ENCODE data around the gene KLHDC4. TPM values are rescaled to one million over a fixed set of nuclear protein-coding genes. Genes with fewer than 3 reads are reported as not detected.

The KLHDC4 gene
- total RNA-seq, 1 donor from 2014 or later = 29.8 TPM

DNA sequence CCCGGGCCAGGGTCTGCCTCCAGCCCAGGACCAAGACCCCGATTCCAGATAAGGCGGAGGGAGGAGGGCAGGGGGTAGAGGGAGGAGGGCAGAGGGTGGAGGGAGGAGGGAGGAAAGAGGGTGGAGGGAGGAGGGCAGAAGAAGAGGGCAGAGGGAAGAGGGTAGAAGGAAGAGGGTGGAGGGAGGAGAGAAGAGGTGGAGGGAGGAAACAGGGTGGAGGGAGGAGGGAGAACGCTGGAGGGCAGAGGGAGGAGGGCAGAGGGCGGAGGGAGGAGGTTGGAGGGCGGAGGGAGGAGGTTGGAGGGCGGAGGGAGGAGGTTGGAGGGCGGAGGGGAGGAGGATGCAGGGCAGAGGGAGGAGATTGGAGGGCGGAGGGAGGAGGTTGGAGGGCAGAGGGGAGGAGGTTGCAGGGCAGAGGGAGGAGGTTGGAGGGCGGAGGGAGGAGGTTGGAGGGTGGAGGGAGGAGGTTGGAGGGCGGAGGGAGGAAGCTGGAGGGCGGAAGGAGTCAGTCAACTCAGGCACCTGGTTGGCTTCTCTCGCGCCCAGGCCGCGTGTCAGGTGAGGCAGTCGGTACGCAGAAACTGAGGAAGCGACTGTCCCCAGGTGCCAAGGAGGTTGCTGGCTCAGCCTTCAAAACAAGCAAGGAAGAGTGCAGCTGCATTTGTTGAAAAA lies 65.2 kb downstream of the KLHDC4 start:
- FAIRE-seq (no peak), DNase-seq (ENCODE audit: low read depth) (no peak)
- Histone ChIP-seq H2AFZ (ENCODE audit: low read depth, low read length) (no peak overlapping the region), H3K79me2 (ENCODE audit: insufficient read depth, low read length) (no peaks in the 10 kb centered on the region), H3K4me2 (ENCODE audit: low read length) (no peak overlapping the region), H3K9me3 (ENCODE audit: insufficient read depth, low read depth, low read length) (no peaks in the 10 kb centered on the region), H3K27me3 (ENCODE audit: insufficient read depth, low read length) (no peaks in the 10 kb centered on the region), H4K20me1 (ENCODE audit: insufficient read depth, low read length) (peaks cover 7% of the 10 kb centered on the region), H3K27ac (ENCODE audit: low read depth, low read length) (no peak overlapping the region), H3K9ac (ENCODE audit: low read length) (no peak overlapping the region), H3K36me3 (ENCODE audit: insufficient read depth, low read length) (no peaks in the 10 kb centered on the region), H3K4me3 (ENCODE audit: insufficient read depth, low read depth, low read length) (no peak overlapping the region), H3K4me1 (ENCODE audit: insufficient read depth, low read length) (no peaks in the 10 kb centered on the region)
- no peak for TF ChIP-seq EZH2 (IDR thresholded peaks at IDR 0.05; ENCODE audit: insufficient read depth, low read length)
- TF ChIP-seq, protein P1, sequence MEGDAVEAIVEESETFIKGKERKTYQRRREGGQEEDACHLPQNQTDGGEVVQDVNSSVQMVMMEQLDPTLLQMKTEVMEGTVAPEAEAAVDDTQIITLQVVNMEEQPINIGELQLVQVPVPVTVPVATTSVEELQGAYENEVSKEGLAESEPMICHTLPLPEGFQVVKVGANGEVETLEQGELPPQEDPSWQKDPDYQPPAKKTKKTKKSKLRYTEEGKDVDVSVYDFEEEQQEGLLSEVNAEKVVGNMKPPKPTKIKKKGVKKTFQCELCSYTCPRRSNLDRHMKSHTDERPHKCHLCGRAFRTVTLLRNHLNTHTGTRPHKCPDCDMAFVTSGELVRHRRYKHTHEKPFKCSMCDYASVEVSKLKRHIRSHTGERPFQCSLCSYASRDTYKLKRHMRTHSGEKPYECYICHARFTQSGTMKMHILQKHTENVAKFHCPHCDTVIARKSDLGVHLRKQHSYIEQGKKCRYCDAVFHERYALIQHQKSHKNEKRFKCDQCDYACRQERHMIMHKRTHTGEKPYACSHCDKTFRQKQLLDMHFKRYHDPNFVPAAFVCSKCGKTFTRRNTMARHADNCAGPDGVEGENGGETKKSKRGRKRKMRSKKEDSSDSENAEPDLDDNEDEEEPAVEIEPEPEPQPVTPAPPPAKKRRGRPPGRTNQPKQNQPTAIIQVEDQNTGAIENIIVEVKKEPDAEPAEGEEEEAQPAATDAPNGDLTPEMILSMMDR (IDR thresholded peaks at IDR 0.05; ENCODE audit: insufficient read depth, low read depth, low read length) = no peak
- Mint-ChIP-seq H3K27me3 (ENCODE audit: low read depth, unreplicated experiment) (no peaks in the 10 kb centered on the region), H3K4me1 (ENCODE audit: low read depth, unreplicated experiment) (peaks cover 2% of the 10 kb centered on the region), H3K4me3 (ENCODE audit: unreplicated experiment) (no peak overlapping the region), H3K27ac (ENCODE audit: unreplicated experiment) (no peak overlapping the region), H3K36me3 (ENCODE audit: low read depth, unreplicated experiment) (peaks cover 13% of the 10 kb centered on the region), H3K9me3 (ENCODE audit: unreplicated experiment) (no peaks in the 10 kb centered on the region)

DNA sequence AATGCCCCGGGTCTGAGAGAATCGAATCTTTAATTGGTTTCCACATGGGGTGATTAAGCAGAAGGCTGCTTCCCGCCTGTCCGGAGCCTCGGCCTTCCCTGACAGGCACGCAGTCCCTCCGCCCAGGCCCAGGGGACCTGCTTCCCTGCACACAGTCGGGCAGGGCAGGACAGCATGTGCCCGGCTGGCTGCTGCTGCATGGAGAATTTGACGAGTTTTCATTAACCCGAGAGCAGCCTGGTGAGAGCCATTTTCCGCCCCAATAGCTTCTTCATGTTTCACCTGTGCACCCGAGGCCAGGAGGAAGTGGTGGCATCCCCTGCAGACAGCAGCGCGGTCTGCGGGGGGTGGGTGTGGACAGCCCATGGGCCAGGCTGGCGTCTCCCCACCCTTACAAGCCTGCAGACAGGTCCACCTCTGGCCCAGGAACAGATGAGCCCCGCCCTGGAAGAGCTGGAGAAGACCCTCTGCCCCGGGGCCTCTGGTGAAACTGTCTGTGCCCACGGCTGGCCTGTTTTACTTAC lies 67.0 kb downstream of the KLHDC4 start:
- Histone ChIP-seq H3K9me3 (ENCODE audit: insufficient read depth, low read depth, low read length) (no peaks in the 10 kb centered on the region), H2AFZ (ENCODE audit: low read depth, low read length) (no peak overlapping the region), H3K27ac (ENCODE audit: low read depth, low read length) (no peak overlapping the region), H3K4me1 (ENCODE audit: insufficient read depth, low read length) (no peaks in the 10 kb centered on the region), H3K9ac (ENCODE audit: low read length) (no peak overlapping the region), H3K27me3 (ENCODE audit: insufficient read depth, low read length) (no peaks in the 10 kb centered on the region), H4K20me1 (ENCODE audit: insufficient read depth, low read length) (peaks cover 11% of the 10 kb centered on the region), H3K36me3 (ENCODE audit: insufficient read depth, low read length) (no peaks in the 10 kb centered on the region), H3K4me3 (ENCODE audit: insufficient read depth, low read depth, low read length) (no peak overlapping the region), H3K4me2 (ENCODE audit: low read length) (no peak overlapping the region), H3K79me2 (ENCODE audit: insufficient read depth, low read length) (no peaks in the 10 kb centered on the region)
- Mint-ChIP-seq H3K4me1 (ENCODE audit: low read depth, unreplicated experiment) (no peaks in the 10 kb centered on the region), H3K9me3 (ENCODE audit: unreplicated experiment) (no peaks in the 10 kb centered on the region), H3K27me3 (ENCODE audit: low read depth, unreplicated experiment) (no peaks in the 10 kb centered on the region), H3K27ac (ENCODE audit: unreplicated experiment) (no peak overlapping the region), H3K4me3 (ENCODE audit: unreplicated experiment) (no peak overlapping the region), H3K36me3 (ENCODE audit: low read depth, unreplicated experiment) (peaks cover 18% of the 10 kb centered on the region)
- FAIRE-seq (no peak), DNase-seq (ENCODE audit: low read depth) (no peak)
- TF ChIP-seq, protein P1 (IDR thresholded peaks at IDR 0.05; ENCODE audit: insufficient read depth, low read depth, low read length) = no peak
- no peak for TF ChIP-seq EZH2 (IDR thresholded peaks at IDR 0.05; ENCODE audit: insufficient read depth, low read length)

DNA sequence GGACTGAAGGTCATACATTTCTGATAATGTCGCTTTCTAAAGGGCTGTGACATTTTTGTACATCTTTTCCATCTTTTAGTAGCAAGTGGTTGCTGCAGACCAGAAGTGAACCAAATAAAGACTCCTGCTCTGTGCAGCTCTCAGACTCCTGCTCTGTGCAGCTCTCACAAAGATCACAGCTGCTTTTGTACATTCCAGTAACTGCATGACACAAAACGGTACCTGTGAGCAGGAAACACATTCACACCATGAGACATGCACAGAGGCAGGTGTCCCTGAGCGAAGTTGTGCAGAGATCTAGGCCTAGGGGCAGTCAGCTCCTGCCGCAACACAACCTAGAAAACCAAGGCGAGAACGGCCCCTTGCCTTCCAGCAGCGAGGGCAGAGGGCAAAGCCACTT lies 67.5 kb downstream of the KLHDC4 start:
- no peaks in the 10 kb centered on the region for H3K9me3 ChIP-seq (ENCODE audit: insufficient read depth, low read depth, low read length)
- H3K27me3 ChIP-seq (ENCODE audit: insufficient read depth, low read length) = no peaks in the 10 kb centered on the region
- Mint-ChIP-seq H3K9me3 (ENCODE audit: unreplicated experiment) (no peaks in the 10 kb centered on the region), H3K4me3 (ENCODE audit: unreplicated experiment) (no peak overlapping the region), H3K36me3 (ENCODE audit: low read depth, unreplicated experiment) (peaks cover 18% of the 10 kb centered on the region), H3K27me3 (ENCODE audit: low read depth, unreplicated experiment) (no peaks in the 10 kb centered on the region), H3K4me1 (ENCODE audit: low read depth, unreplicated experiment) (no peaks in the 10 kb centered on the region), H3K27ac (ENCODE audit: unreplicated experiment) (no peak overlapping the region)
- no peaks in the 10 kb centered on the region for H3K4me1 ChIP-seq (ENCODE audit: insufficient read depth, low read length)
- H3K79me2 ChIP-seq (ENCODE audit: insufficient read depth, low read length) = no peaks in the 10 kb centered on the region
- no peak overlapping the region for H3K4me3 ChIP-seq (ENCODE audit: insufficient read depth, low read depth, low read length)
- no peak overlapping the region for H3K4me2 ChIP-seq (ENCODE audit: low read length)
- TF ChIP-seq, protein P1 (IDR thresholded peaks at IDR 0.05; ENCODE audit: insufficient read depth, low read depth, low read length) = no peak
- no peak for TF ChIP-seq EZH2 (IDR thresholded peaks at IDR 0.05; ENCODE audit: insufficient read depth, low read length)
- H3K36me3 ChIP-seq (ENCODE audit: insufficient read depth, low read length) = no peaks in the 10 kb centered on the region
- FAIRE-seq = no peak
- no peak for DNase-seq (ENCODE audit: low read depth)
- H3K9ac ChIP-seq (ENCODE audit: low read length) = no peak overlapping the region
- H4K20me1 ChIP-seq (ENCODE audit: insufficient read depth, low read length) = peaks cover 11% of the 10 kb centered on the region
- no peak overlapping the region for H2AFZ ChIP-seq (ENCODE audit: low read depth, low read length)
- no peak overlapping the region for H3K27ac ChIP-seq (ENCODE audit: low read depth, low read length)

All from astrocyte (in vitro differentiated cells and primary cell).